MM.1S (cell line): ENCODE measurements around the gene TMEM132D.
"Not testable (repeated sequence)": the region's sequence is repeated elsewhere in the genome, so short reads cannot be mapped to it uniquely, and the experiment has no call there.

ENCODE experiments used
- DNase-seq: peaks from one replicate; pipeline ENCODE4 v3.0.0-alpha.2; 2015
- H2AFZ ChIP-seq: fragments of 300-600 bp; sonication (generic); 2 replicates; pipeline ENCODE4 v1.6.0; 2016; ENCODE audit warnings: antibody characterized with exemption, low read length
- H3F3A ChIP-seq: fragments of 300-600 bp; sonication (generic); 2 replicates; pipeline ENCODE4 v1.6.1; 2016; ENCODE audit warnings: mild to moderate bottlenecking, antibody characterized with exemption, low read length, moderate library complexity, mixed read lengths; ENCODE audit not compliant: insufficient read depth
- H3K27ac ChIP-seq: fragments of 300-600 bp; sonication (generic); 2 replicates; pipeline ENCODE4 v1.5.1; 2016; ENCODE audit warnings: mild to moderate bottlenecking, low read length
- H3K27me3 ChIP-seq: fragments of 300-600 bp; sonication (generic); replicated peaks from 2 replicates; pipeline ENCODE4 v1.6.0; 2016; ENCODE audit warnings: low read length; ENCODE audit not compliant: insufficient read depth
- H3K36me3 ChIP-seq: fragments of 300-600 bp; sonication (generic); replicated peaks from 2 replicates; pipeline ENCODE4 v1.6.1; 2016; ENCODE audit warnings: mild to moderate bottlenecking, low read length, mixed read lengths; ENCODE audit not compliant: insufficient read depth
- H3K4me1 ChIP-seq: fragments of 300-600 bp; sonication (generic); 2 replicates; pipeline ENCODE4 v1.6.1; 2016; ENCODE audit warnings: low read length, mixed read lengths
- H3K4me2 ChIP-seq: fragments of 300-600 bp; sonication (generic); 2 replicates; pipeline ENCODE4 v1.6.0; 2016; ENCODE audit warnings: low read depth, low read length
- H3K4me3 ChIP-seq: fragments of 300-600 bp; sonication (generic); 2 replicates; pipeline ENCODE4 v1.5.1; 2016; ENCODE audit warnings: low read length, mixed read lengths
- H3K79me2 ChIP-seq: fragments of 300-600 bp; sonication (generic); 2 replicates; pipeline ENCODE4 v1.6.1; 2016; ENCODE audit warnings: mixed run types, low read length, mixed read lengths
- H3K9ac ChIP-seq: fragments of 300-600 bp; sonication (generic); 2 replicates; pipeline ENCODE4 v1.6.1; 2016; ENCODE audit warnings: low read length, mixed read lengths
- H3K9me2 ChIP-seq: fragments of 300-600 bp; sonication (generic); replicated peaks from 2 replicates; pipeline ENCODE4 v1.6.1; 2016; ENCODE audit warnings: mild to moderate bottlenecking, low read length, mixed read lengths; ENCODE audit not compliant: insufficient read depth
- H3K9me3 ChIP-seq: fragments of 300-600 bp; sonication (generic); replicated peaks from 2 replicates; pipeline ENCODE4 v1.6.1; 2016; ENCODE audit warnings: mild to moderate bottlenecking, low read length, mixed read lengths; ENCODE audit not compliant: insufficient read depth
- H4K20me1 ChIP-seq: fragments of 300-600 bp; sonication (generic); 2 replicates; pipeline ENCODE4 v1.6.1; 2016; ENCODE audit warnings: mild to moderate bottlenecking, low read length, moderate library complexity, mixed read lengths; ENCODE audit not compliant: insufficient read depth
- EZH2 ChIP-seq: fragments of 300-600 bp; sonication (generic); optimal IDR thresholded peaks from 2 replicates; pipeline ENCODE3; 2017; ENCODE audit warnings: low read depth, mild to moderate bottlenecking, antibody characterized with exemption, low read length, mixed read lengths
- EZH2phosphoT487 ChIP-seq: fragments of 300-600 bp; sonication (generic); IDR thresholded peaks from 2 replicates; pipeline ENCODE4 v1.6.1; 2018; ENCODE audit warnings: antibody characterized with exemption, low read length
- TF ChIP-seq, protein P1 (sequence below): fragments of 300-600 bp; sonication (generic); IDR thresholded peaks from 2 replicates; pipeline ENCODE4 v1.5.1; 2016; ENCODE audit warnings: antibody characterized with exemption, low read length, mixed read lengths

TMEM132D gene

GRCh38 chr12:129193263-129193871 is 710.5 kb downstream of the TMEM132D start:
- Histone ChIP-seq H3K4me2 (no peak overlapping the region), H3F3A (no peaks in the 10 kb centered on the region), H3K27me3 (no peaks in the 10 kb centered on the region), H3K79me2 (no peaks in the 10 kb centered on the region), H3K9ac (no peak overlapping the region), H3K27ac (no peak overlapping the region), H3K4me1 (no peaks in the 10 kb centered on the region), H4K20me1 (no peaks in the 10 kb centered on the region), H3K4me3 (no peak overlapping the region), H3K9me3 (no peaks in the 10 kb centered on the region), H2AFZ (no peak overlapping the region), H3K9me2 (no peaks in the 10 kb centered on the region), H3K36me3 (no peaks in the 10 kb centered on the region)
- TF ChIP-seq EZH2phosphoT487, result no peak
- TF ChIP-seq, protein P1, sequence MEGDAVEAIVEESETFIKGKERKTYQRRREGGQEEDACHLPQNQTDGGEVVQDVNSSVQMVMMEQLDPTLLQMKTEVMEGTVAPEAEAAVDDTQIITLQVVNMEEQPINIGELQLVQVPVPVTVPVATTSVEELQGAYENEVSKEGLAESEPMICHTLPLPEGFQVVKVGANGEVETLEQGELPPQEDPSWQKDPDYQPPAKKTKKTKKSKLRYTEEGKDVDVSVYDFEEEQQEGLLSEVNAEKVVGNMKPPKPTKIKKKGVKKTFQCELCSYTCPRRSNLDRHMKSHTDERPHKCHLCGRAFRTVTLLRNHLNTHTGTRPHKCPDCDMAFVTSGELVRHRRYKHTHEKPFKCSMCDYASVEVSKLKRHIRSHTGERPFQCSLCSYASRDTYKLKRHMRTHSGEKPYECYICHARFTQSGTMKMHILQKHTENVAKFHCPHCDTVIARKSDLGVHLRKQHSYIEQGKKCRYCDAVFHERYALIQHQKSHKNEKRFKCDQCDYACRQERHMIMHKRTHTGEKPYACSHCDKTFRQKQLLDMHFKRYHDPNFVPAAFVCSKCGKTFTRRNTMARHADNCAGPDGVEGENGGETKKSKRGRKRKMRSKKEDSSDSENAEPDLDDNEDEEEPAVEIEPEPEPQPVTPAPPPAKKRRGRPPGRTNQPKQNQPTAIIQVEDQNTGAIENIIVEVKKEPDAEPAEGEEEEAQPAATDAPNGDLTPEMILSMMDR, result peak; percentile 58
- DNase-seq, result peak; percentile 33

- Histone ChIP-seq H3K4me3 (no peak overlapping the region), H3K79me2 (no peaks in the 10 kb centered on the region), H3F3A (no peaks in the 10 kb centered on the region), H3K9me3 (no peaks in the 10 kb centered on the region), H3K9ac (no peak overlapping the region), H3K4me1 (no peaks in the 10 kb centered on the region), H4K20me1 (no peaks in the 10 kb centered on the region), H3K36me3 (no peaks in the 10 kb centered on the region), H3K4me2 (no peak overlapping the region), H3K9me2 (no peaks in the 10 kb centered on the region), H2AFZ (no peak overlapping the region), H3K27ac (no peak overlapping the region), H3K27me3 (no peaks in the 10 kb centered on the region)
- TF ChIP-seq EZH2phosphoT487 (no peak), EZH2 (no peak)
- TF ChIP-seq, protein P1, result no peak
- no peak for DNase-seq
Observed at GRCh38 chr12:129190827-129191226, 713.0 kb downstream of the TMEM132D start.

GRCh38 chr12:129189879-129190278 is 713.9 kb downstream of the TMEM132D start:
- H3K4me3 ChIP-seq, H3K4me1 ChIP-seq, H3K27ac ChIP-seq, H3K4me2 ChIP-seq, H3K9me2 ChIP-seq, H3K79me2 ChIP-seq, H3K27me3 ChIP-seq, H3K36me3 ChIP-seq, H3K9me3 ChIP-seq, H2AFZ ChIP-seq, DNase-seq, H4K20me1 ChIP-seq, H3F3A ChIP-seq, H3K9ac ChIP-seq: not testable (repeated sequence)

- no peak for DNase-seq
- H3K79me2 ChIP-seq, result no peaks in the 10 kb centered on the region
- H3K9me2 ChIP-seq, result no peaks in the 10 kb centered on the region
- H3K9me3 ChIP-seq, result no peaks in the 10 kb centered on the region
- H3K27ac ChIP-seq, result no peak overlapping the region
- H3K27me3 ChIP-seq, result no peaks in the 10 kb centered on the region
- no peaks in the 10 kb centered on the region for H3K4me1 ChIP-seq
- H4K20me1 ChIP-seq, result no peaks in the 10 kb centered on the region
- H3K4me3 ChIP-seq, result no peak overlapping the region
- no peak overlapping the region for H2AFZ ChIP-seq
- H3K9ac ChIP-seq, result no peak overlapping the region
- H3F3A ChIP-seq, result no peaks in the 10 kb centered on the region
- no peak for TF ChIP-seq EZH2phosphoT487
- TF ChIP-seq, protein P1, result no peak
- TF ChIP-seq EZH2, result no peak
- H3K36me3 ChIP-seq, result no peaks in the 10 kb centered on the region
- no peak overlapping the region for H3K4me2 ChIP-seq
Observed at GRCh38 chr12:129186952-129187351, 716.9 kb downstream of the TMEM132D start.
